ENCODE results near the gene ZNF865.

DNA sequence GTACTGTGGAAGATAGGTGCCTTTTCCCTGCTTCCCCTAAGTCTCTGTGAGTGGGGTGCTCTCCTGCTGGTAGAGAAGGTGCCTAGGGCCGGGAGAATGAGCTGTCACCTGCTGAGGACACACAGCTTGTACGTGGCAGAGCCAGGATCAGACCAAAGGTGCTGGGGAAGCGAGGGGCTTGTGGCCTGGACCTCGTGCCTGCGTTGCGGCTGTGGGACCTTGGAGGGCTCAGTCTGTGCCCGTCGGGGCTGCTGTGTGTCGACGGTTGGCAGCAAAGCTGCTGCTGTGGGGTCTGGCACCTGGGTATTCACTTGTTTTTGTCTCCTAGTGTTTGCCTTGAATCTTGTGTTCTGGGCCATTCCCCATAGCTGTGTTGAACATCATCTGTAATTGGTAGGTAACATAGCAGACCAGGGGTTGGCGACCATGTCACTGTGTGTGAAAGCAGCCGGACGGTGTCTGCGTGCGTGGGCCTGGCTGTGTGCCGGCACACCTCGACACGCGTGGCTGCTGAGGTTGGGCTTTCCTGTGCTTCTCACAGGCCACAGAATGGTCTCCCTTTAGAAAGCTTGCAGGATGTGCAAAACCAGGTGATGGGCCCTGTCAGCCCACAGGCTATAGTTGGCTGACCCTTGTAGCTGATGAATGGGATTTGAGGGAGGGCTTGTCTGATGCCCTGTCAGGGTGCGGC lies 58.5 kb downstream of the ZNF865 start:
- TF ChIP-seq, protein P1, sequence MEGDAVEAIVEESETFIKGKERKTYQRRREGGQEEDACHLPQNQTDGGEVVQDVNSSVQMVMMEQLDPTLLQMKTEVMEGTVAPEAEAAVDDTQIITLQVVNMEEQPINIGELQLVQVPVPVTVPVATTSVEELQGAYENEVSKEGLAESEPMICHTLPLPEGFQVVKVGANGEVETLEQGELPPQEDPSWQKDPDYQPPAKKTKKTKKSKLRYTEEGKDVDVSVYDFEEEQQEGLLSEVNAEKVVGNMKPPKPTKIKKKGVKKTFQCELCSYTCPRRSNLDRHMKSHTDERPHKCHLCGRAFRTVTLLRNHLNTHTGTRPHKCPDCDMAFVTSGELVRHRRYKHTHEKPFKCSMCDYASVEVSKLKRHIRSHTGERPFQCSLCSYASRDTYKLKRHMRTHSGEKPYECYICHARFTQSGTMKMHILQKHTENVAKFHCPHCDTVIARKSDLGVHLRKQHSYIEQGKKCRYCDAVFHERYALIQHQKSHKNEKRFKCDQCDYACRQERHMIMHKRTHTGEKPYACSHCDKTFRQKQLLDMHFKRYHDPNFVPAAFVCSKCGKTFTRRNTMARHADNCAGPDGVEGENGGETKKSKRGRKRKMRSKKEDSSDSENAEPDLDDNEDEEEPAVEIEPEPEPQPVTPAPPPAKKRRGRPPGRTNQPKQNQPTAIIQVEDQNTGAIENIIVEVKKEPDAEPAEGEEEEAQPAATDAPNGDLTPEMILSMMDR (IDR thresholded peaks at IDR 0.05): no peak
- TF ChIP-seq POLR2A (IDR thresholded peaks at IDR 0.05): no peak

Data from lower leg skin (tissue), 3 donors.